ENCODE results near the gene LIN37.
"Not testable (repeated sequence)": the region's sequence is repeated elsewhere in the genome, so short reads cannot be mapped to it uniquely, and the experiment has no call there.

LIN37 gene

DNA sequence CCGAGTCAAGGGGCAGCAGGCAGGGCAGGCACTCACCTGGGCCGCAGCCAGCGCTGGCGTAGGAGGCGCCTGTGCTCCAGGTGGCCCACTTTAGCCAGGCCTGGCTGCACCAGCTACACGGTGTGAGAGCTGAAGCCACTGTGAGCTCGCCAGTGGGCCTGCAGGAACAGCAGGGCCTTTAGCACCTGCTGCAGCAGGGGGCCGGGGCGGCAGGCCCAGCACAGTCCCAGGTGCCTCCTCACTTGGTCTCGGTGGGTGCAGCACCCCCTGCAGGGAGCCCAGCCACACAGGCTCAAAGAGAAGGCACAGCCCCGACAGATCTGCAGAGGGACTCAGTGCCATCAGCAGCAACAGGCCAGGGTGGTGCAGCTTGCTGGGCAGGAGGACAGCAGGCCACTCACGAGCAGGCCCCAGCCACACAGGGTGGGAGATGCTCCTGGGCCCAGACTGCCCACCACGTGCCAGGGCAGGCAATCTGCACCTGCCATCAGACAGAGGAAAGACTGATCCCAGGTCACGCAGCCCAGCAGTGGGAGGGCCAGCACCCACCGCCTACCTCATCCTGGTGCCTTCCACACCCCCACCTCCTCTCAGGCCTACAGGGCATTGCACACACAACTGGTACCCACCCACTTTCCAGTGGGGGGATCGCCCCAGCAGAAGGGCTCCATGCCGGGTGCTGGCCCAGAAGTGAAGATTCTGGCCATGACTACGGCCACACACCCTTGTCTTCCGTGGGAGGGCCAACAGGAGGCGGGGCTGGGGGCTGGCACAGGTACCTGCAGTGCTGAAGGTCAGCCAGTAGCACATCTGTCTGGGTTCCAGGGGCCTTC lies 42.8 kb downstream of the LIN37 start:
- no peak for DNase-seq (ENCODE audit: low read depth)

DNA sequence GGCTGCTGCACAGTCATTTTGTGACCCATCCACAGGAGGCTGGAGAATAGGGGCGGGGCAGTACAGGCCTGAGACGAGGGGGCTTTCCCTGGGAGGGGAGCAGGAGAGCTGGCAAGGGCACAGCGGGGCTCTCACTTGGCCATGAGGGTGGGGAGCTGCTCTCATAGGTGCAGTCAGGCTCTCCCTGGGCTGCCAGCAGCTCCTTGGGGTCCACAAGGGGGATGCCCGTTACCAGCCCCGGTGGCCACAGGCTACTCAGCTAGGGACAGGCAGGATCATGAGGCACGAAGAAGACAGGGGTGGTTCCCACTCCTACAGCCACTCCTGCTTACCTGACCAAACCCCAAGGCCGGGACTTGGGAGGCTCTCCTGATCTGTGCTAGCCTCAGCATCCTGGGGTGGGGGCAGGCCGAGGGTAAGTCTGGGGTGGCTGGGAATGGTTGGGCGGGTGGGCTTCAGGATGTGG lies 43.5 kb downstream of the LIN37 start:
- DNase-seq (ENCODE audit: low read depth) = no peak

DNA sequence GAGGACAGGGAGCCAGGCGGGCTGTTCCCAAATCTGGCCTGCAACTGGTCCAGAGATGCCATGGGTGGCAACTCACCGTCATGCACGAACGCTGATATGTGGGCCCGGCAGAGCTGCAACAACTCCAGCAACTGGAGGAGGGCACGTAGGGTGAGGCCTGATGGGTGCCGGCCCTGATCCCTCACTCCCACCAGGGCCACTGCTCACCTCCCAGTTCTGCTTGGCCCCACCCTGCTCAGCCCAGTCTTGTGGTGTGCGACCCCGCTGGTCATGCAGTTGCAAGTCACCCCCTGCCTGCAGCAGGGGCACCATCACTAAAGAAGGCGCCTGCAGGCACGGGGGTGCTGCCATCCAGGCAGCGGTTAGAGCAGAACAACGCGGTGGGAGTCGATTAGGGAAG lies 43.9 kb downstream of the LIN37 start:
- DNase-seq (ENCODE audit: low read depth) = no peak

DNA sequence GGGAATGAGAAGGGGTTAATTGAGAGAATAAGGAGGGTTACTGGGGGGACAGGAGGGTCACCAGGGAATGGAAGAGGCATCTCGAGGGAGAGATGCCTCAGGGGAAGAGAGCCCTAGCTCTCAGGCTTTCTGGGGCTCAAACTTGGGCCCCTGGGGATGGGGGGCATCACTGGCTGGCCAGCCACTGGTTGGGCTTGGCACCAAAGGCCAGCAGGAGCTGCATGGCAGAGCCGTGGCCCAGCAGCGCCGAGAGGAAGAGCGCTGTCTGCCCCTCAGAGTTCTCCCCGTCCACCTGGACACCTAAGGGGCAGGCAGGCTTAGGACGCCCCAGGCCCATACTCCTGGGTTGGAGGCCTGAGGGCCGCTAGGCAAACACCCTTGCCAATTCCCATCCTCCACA lies 44.5 kb downstream of the LIN37 start:
- DNase-seq (ENCODE audit: low read depth) = no peak

- DNase-seq (ENCODE audit: low read depth) = no peak
Measured at GRCh38 chr19:35793381-35794165, 45.2 kb downstream of the LIN37 start.

DNA sequence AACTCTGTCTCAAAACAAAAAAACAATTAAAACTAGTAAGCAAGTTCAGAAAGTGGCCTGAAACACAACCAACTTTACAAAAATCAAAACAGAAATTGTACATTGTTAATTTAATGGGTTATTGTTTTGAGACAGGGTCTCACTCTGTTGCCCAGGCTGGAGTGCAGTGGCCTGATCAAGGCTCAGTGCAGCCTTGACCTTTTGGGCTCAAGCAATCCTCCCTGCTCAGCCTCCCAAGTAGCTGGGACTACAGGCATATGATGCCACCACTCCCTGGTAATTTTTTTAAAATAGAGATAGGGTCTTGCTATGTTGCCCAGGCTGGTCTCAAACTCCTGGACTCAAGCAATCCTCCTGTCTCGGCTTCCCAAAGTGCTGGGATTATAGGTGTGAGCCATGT lies 47.2 kb downstream of the LIN37 start:
- not testable (repeated sequence) for DNase-seq (ENCODE audit: low read depth)

- no peak for DNase-seq (ENCODE audit: low read depth)
Measured at GRCh38 chr19:35796645-35797542, 48.5 kb downstream of the LIN37 start.

DNA sequence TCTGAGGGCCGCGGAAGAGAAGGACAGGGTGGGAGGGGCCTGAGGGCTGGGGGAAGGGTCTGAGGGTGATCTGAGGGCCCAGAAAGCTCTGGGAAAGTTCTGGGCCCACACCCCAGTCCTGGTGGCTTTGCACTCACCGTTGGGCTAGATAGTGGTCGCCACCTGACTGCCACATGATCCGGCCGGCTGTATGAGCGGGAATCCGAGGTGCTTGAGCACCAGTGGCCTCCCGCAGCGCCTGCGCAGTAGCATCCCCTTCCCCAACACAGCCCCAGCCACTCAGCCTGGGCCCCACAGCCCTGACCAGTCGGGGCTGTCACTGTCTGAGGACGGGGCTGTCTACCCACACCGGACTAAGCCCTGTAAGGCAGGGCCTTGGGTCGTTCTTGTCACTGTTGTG lies 49.3 kb downstream of the LIN37 start:
- DNase-seq (ENCODE audit: low read depth) = no peak

DNA sequence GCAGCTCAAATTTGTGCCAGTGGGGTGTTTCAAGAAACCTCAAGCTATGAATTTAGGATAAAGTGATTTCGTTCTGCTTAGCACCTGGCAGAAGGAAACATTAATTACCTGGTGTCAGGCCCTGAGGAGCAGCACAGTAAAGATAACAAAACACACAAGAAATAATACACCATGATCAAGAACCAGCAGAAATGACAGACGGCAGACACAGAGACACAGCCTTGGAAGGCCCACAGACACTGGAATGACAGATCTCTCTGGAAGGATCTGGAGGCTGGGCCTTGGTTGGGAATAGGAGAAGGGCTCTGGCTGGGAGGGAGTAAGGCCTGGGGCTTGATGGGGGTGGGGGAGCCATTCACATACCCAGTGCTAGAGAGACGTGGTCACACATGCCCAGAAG lies 53.5 kb downstream of the LIN37 start:
- no peak for DNase-seq (ENCODE audit: low read depth)
